ENCODE measurements around the gene DIP2B. TPM values are rescaled to one million over a fixed set of nuclear protein-coding genes. Genes with fewer than 3 reads are reported as not detected.

Gene DIP2B
- total RNA-seq, 3 donors from 2014 or later: 28.3 to 39.8 (median 34.7) TPM

DNA sequence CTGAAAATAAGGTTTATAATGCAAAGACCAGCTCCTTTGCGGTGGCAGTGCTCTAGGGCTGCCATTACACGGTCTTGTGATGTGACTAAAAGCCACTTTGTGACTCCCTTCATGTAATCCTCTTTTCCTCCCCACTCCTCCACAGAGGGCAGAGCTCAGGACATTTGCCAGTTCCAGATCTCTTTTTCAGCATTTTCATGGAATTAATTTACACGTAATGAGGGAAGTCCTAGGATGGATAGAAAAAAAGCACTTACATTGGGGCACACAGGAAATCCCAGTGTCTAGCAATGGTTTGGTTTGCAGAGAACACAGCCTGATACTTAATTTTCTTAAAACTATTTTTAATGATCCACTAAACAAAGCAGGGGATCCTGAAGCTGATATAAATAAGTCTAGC, 241.6 kb downstream of the DIP2B start:
- TF ChIP-seq, protein P1, sequence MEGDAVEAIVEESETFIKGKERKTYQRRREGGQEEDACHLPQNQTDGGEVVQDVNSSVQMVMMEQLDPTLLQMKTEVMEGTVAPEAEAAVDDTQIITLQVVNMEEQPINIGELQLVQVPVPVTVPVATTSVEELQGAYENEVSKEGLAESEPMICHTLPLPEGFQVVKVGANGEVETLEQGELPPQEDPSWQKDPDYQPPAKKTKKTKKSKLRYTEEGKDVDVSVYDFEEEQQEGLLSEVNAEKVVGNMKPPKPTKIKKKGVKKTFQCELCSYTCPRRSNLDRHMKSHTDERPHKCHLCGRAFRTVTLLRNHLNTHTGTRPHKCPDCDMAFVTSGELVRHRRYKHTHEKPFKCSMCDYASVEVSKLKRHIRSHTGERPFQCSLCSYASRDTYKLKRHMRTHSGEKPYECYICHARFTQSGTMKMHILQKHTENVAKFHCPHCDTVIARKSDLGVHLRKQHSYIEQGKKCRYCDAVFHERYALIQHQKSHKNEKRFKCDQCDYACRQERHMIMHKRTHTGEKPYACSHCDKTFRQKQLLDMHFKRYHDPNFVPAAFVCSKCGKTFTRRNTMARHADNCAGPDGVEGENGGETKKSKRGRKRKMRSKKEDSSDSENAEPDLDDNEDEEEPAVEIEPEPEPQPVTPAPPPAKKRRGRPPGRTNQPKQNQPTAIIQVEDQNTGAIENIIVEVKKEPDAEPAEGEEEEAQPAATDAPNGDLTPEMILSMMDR (IDR thresholded peaks at IDR 0.05): no peak
- no peak overlapping the region for H3K4me3 ChIP-seq
- intact Hi-C loops (cut with DNase I, micrococcal nuclease): no loop called here
- ATAC-seq (no peak), DNase-seq (no peak)
- H3K4me1 ChIP-seq (ENCODE audit: low read depth): no peaks in the 10 kb centered on the region
- no peaks in the 10 kb centered on the region for H3K9me3 ChIP-seq
- H3K36me3 ChIP-seq (ENCODE audit: low read depth): no peaks in the 10 kb centered on the region

DNA sequence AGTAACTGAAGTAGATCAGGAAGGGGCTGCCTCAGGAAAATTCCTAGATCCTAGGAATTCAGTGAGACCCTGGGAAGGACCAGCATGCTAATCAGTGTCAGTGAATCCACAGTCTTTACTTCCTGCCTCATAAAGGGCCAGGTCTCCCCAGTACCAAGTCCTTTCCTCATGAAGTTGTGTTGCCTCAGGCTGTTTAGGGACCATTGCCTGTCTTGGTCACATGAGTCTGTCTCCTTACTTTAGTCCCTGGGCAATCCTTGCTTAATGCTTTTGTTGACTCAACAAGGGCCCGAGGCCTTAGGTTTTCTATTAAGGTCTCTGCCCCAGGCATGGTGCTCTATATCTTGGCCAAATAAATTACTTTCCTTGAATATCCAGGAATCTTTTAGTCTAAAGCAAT, 243.0 kb downstream of the DIP2B start:
- Histone ChIP-seq H3K36me3 (ENCODE audit: low read depth) (no peaks in the 10 kb centered on the region), H3K9me3 (no peaks in the 10 kb centered on the region), H3K4me1 (ENCODE audit: low read depth) (no peaks in the 10 kb centered on the region), H3K4me3 (no peak overlapping the region)
- ATAC-seq (no peak), DNase-seq (no peak)
- TF ChIP-seq, protein P1 (IDR thresholded peaks at IDR 0.05): no peak
- intact Hi-C loops (cut with DNase I, micrococcal nuclease): no loop called here

DNA sequence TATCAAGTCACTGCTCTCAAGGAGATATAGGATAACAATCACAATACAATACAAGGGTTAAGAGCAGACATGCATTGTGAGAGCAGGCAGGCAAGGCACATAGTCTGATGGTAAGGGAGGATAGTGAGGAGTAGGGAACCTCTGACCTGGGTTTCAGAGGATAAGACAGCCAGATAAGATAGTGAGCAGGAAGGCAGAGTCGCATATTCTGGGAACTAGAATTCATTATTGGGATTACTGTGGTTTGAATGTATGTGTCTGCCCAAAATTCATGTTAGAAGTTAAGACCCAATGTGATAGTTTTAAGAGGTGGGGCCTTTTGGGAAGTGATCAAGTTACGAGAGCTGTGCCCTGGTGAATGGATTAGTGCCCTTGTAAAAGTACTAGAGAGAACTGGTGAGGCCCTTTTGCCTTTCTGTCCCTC, 244.7 kb downstream of the DIP2B start:
- TF ChIP-seq, protein P1 (IDR thresholded peaks at IDR 0.05): no peak
- H3K4me1 ChIP-seq (ENCODE audit: low read depth): no peaks in the 10 kb centered on the region
- ATAC-seq: no peak
- H3K9me3 ChIP-seq: no peaks in the 10 kb centered on the region
- no peak for DNase-seq
- intact Hi-C loops (cut with DNase I, micrococcal nuclease): no loop called here
- H3K36me3 ChIP-seq (ENCODE audit: low read depth): no peaks in the 10 kb centered on the region
- H3K4me3 ChIP-seq: no peak overlapping the region

DNA sequence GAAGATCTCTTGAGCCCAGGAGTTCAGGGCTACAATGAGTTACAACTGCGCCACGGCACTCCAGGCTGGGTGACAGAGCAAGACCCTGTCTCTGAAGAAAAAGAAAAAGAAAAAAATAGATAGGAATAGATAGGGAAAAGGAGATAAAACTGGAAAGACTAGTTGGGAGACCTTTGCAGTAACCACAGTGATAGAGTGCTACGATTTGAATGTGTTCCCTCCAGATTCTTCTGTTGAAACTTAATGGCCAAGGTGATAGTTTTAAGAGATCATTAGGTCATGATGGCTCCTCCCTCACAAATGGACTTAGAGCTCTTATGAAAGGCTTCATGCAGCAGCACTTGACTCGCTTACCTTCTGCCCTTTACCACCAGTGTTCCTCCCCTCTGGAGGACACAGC, 245.6 kb downstream of the DIP2B start:
- H3K36me3 ChIP-seq (ENCODE audit: low read depth): no peaks in the 10 kb centered on the region
- DNase-seq (no peak), ATAC-seq (peak; percentile 12)
- H3K4me3 ChIP-seq: no peak overlapping the region
- no peaks in the 10 kb centered on the region for H3K4me1 ChIP-seq (ENCODE audit: low read depth)
- TF ChIP-seq, protein P1 (IDR thresholded peaks at IDR 0.05): no peak
- H3K9me3 ChIP-seq: no peaks in the 10 kb centered on the region
- intact Hi-C loops (cut with DNase I, micrococcal nuclease): no loop called here

DNA sequence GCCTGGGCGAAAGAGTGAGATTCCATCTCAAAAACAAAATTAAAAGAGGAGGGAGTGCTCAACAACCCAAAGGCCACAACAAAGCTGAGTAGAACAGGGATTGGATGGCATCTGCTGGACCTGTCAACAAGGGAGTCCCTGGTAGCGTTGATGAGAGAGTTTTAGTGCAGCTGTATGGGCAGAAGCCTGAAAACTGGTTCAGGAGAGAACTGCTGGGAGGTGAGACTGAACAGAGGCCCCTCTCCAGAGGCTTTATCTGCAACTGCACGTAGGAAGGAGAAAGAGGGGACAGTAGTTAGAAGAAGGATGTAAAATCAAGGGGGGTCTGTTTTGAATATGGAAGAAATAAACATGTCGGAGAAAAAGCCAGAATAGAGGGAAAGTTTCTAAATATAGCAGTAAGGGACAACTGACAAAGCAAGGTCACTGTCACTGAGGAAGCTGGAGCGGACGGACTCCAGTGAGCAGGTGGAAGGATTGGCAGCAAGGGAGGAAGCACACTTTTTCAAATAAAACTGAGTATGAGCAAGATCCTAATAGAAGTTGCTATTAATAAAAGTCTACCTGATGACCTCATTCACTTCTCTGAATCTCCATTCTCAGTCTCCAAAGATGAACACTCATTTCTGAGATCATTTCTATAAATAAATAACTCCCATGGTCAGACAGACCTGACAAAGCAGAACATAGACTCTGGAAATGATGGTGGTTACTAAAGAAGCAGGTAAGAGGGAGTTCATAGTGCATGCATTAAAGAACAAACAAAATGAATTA, 247.3 kb downstream of the DIP2B start:
- Histone ChIP-seq H3K9me3 (no peaks in the 10 kb centered on the region), H3K36me3 (ENCODE audit: low read depth) (no peaks in the 10 kb centered on the region), H3K4me1 (ENCODE audit: low read depth) (no peaks in the 10 kb centered on the region), H3K4me3 (no peak overlapping the region)
- ATAC-seq (no peak), DNase-seq (no peak)
- intact Hi-C loops (cut with DNase I, micrococcal nuclease): no loop called here
- TF ChIP-seq, protein P1 (IDR thresholded peaks at IDR 0.05): no peak
